HepG2 (cell line): ENCODE data around the gene SYCE1L. TPM values are rescaled to one million over a fixed set of nuclear protein-coding genes. Genes with fewer than 3 reads are reported as not detected.

Experiments
- ATAC-seq: fragments of 200-7000 bp; cut with Tn5 transposase; 3 replicates; pipeline ENCODE4 v1.9.1; 2020; ENCODE audit warnings: mild to moderate bottlenecking, moderate library complexity
- Bru-seq: library from RNA; stranded (reverse); fragments of 400-500 nt; gene quantifications from one replicate; lab custom pipeline; 2021; lab: Mats Ljungman, UMichigan
- BruChase-seq, 2 experiments: library from RNA; stranded (reverse); fragments of 400-500 nt; gene quantifications; one replicate each; lab custom pipeline; 2021; lab: Mats Ljungman, UMichigan
- BruUV-seq: library from RNA; stranded (reverse); fragments of 400-500 nt; replicated peaks from 2 replicates; lab custom pipeline; 2021; lab: Mats Ljungman, UMichigan
- CTCF ChIA-PET: fragments of 300-600 bp; formaldehyde crosslinking; extraction: SDS; loops from one replicate; lab custom pipeline; 2021; ENCODE audit warnings: low total read pairs, inconsistent platforms, low intra/inter-chr PET ratio; lab: Yijun Ruan, JAX
- POLR2A ChIA-PET: fragments of 350-600 bp; sonication (Branson Sonifier 250); formaldehyde crosslinking; loops from one replicate; lab custom pipeline; 2020; ENCODE audit warnings: antibody characterized with exemption, inconsistent platforms; lab: Yijun Ruan, JAX
- DNase-seq: peaks from one replicate; pipeline ENCODE4 v3.0.0-alpha.2; 2015; ENCODE audit warnings: low spot score
- FAIRE-seq: peaks from 3 replicates; lab custom pipeline; 2011; peaks lifted over from hg19 to GRCh38; lab: Jason Lieb, UNC
- H2AFZ ChIP-seq: one replicate; pipeline ENCODE4 v1.6.1; 2011; ENCODE audit warnings: low read length, inconsistent platforms
- H3K27ac ChIP-seq: fragments of 300-600 bp; 3 replicates; pipeline ENCODE4 v1.8.0; 2011; ENCODE audit warnings: mixed run types, mild to moderate bottlenecking, mixed read lengths, low read length, inconsistent platforms; ENCODE audit not compliant: insufficient read depth; ENCODE audit errors: extremely low read length
- H3K27me3 ChIP-seq, 2 experiments: fragments of 200-600 bp in 1 of 2; 2 replicates in 1 of 2; 3 replicates in 1 of 2; pipeline versions ENCODE4 v1.6.0 to v1.8.0; 2011; ENCODE audit warnings: low read length in 2 of 2, mild to moderate bottlenecking in 2 of 2, moderate library complexity in 2 of 2, inconsistent platforms in 1 of 2; ENCODE audit not compliant: insufficient read depth in 2 of 2, control insufficient read depth in 1 of 2
- H3K36me3 ChIP-seq, 2 experiments: fragments of 200-600 bp in 1 of 2; replicated peaks in 1 of 2; 2 replicates in 1 of 2; 3 replicates in 1 of 2; pipeline versions ENCODE4 v1.5.1 to v1.8.0; 2011; ENCODE audit warnings: low read length in 2 of 2, inconsistent platforms in 1 of 2; ENCODE audit not compliant: insufficient read depth in 2 of 2, control insufficient read depth in 1 of 2
- H3K4me1 ChIP-seq: 2 replicates; pipeline ENCODE4 v1.5.1; 2012; ENCODE audit warnings: low read length, inconsistent platforms; ENCODE audit not compliant: insufficient read depth
- H3K4me2 ChIP-seq: 2 replicates; pipeline ENCODE4 v1.6.0; 2011; ENCODE audit warnings: low read depth, low read length, inconsistent platforms
- H3K4me3 ChIP-seq, 3 experiments: fragments of 200-600 bp in 1 of 3; sonication (generic), shearing (Covaris generic) in 1 of 3; replicated peaks in 1 of 3; 2 replicates each; pipeline ENCODE4 v1.5.1; 2011 to 2016; ENCODE audit warnings: low read length in 3 of 3, inconsistent platforms in 2 of 3, low read depth in 2 of 3, mild to moderate bottlenecking in 2 of 3, control low read depth in 1 of 3, mixed read lengths in 1 of 3; ENCODE audit not compliant: insufficient read depth in 1 of 3
- H3K79me2 ChIP-seq: one replicate; pipeline ENCODE4 v1.6.1; 2011; ENCODE audit warnings: low read length, inconsistent platforms; ENCODE audit not compliant: insufficient read depth
- H3K9ac ChIP-seq: 2 replicates; pipeline ENCODE4 v1.6.0; 2011; ENCODE audit warnings: mild to moderate bottlenecking, low read depth, low read length, inconsistent platforms; ENCODE audit not compliant: insufficient read depth
- H3K9me3 ChIP-seq: 2 replicates; pipeline ENCODE4 v1.5.1; 2012; ENCODE audit warnings: mild to moderate bottlenecking, low read length
- H4K20me1 ChIP-seq: 2 replicates; pipeline ENCODE4 v1.6.0; 2011; ENCODE audit warnings: inconsistent platforms, mild to moderate bottlenecking, low read length, moderate library complexity; ENCODE audit not compliant: insufficient read depth
- AGO2 ChIP-seq: fragments of 200-400 bp; formaldehyde crosslinking; optimal IDR thresholded peaks from 2 replicates; pipeline ENCODE3; 2017; ENCODE audit warnings: mild to moderate bottlenecking, low read depth, low read length, moderate library complexity
- FOXA1 ChIP-seq, 2 experiments: fragments of 450-650 bp in 1 of 2; sonication (generic) in 1 of 2; formaldehyde crosslinking in 1 of 2; IDR thresholded peaks; 2 replicates each; pipeline versions ENCODE4 v1.4.0 to v1.6.1; 2016 to 2020; ENCODE audit warnings: missing genetic modification reagents in 1 of 2
- GABPB1 ChIP-seq: IDR thresholded peaks from 2 replicates; pipeline ENCODE4 v1.6.1; 2016; ENCODE audit warnings: mild to moderate bottlenecking, missing genetic modification reagents, moderate library complexity, missing compliant biosample characterization
- KLF13 ChIP-seq: sonication (generic); formaldehyde crosslinking; IDR thresholded peaks from 2 replicates; pipeline ENCODE4 v1.4.0; 2020; ENCODE audit warnings: mild to moderate bottlenecking, missing genetic modification reagents
- SP5 ChIP-seq: IDR thresholded peaks from 2 replicates; pipeline ENCODE4 v1.6.1; 2016; ENCODE audit warnings: low read depth, borderline replicate concordance
- WGBS: methylation state at CpG from one replicate; pipeline ENCODE4 v1.1.6; 2017; ENCODE audit warnings: low lambda C conversion rate; 5-methylcytosine and 5-hydroxymethylcytosine counted together
- in situ Hi-C: cut with HindIII; loops from 2 replicates; pipeline ENCODE4 v1.10.0; 2017; ENCODE audit warnings: low pct_unique_long_range_greater_than_20kb; ENCODE audit not compliant: extremely low pct_ligation_motif_present
- intact Hi-C: fragments of 100-400 bp; cut with micrococcal nuclease; formaldehyde crosslinking; loops from one replicate; pipeline ENCODE4 v1.10.0; 2022; ENCODE audit not compliant: unreplicated experiment
- long read RNA-seq, 2 experiments: library from RNA in 1 of 2; library from polyadenylated mRNA in 1 of 2; stranded (forward) in 1 of 2; unstranded in 1 of 2; transcript quantifications; one replicate each; pipeline ENCODE4 v2.0.0, GENCODE V29; 2019 to 2022
- polyA minus RNA-seq, 3 experiments: library from RNA; depleted of rRNA, polyadenylated mRNA; stranded (reverse); fragments of >200 nt; gene quantifications; 2 replicates each; pipeline ENCODE4 v1.2.3, GENCODE V29; 2011; ENCODE audit warnings: low replicate concordance in 1 of 3
- polyA plus RNA-seq, 8 experiments: library from polyadenylated mRNA; depleted of rRNA in 3 of 8; stranded (reverse) in 7 of 8; unstranded in 1 of 8; fragments of >200 nt; fragmentation: Illumina TruSeq in 4 of 8; extraction: Trizol in 4 of 8; gene quantifications; 2 replicates each; pipeline versions ENCODE4 v1.2.1 to v1.2.3, GENCODE V29; 2011 to 2016; ENCODE audit warnings: low read depth in 4 of 8, missing spikeins in 1 of 8, mixed read lengths in 1 of 8; ENCODE audit not compliant: insufficient read depth in 1 of 8
- total RNA-seq, 5 experiments: library from RNA; depleted of rRNA; stranded (reverse); fragments of >200 nt; fragmentation: Illumina TruSeq; extraction: Trizol; gene quantifications; 2 replicates each; pipeline ENCODE4 v1.2.3, GENCODE V29; 2016; ENCODE audit warnings: low read depth in 1 of 5
- TF ChIP-seq, protein P1 (sequence below), 2 experiments: sonication (generic) in 1 of 2; formaldehyde crosslinking in 1 of 2; IDR thresholded peaks; 2 replicates each; pipeline versions ENCODE4 v1.6.1 to v1.9.0; 2014 to 2022; ENCODE audit warnings: antibody characterized with exemption in 1 of 2, borderline replicate concordance in 1 of 2, inconsistent platforms in 1 of 2, low read depth in 1 of 2, missing genetic modification reagents in 1 of 2

The SYCE1L gene, protein sequence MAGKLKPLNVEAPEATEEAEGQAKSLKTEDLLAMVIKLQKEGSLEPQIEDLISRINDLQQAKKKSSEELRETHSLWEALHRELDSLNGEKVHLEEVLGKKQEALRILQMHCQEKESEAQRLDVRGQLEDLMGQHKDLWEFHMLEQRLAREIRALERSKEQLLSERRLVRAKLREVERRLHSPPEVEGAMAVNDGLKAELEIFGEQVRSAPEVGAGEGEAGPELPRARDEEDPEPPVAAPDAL
- total RNA-seq (2016; rRNA removed; fragmentation: Illumina TruSeq; extraction: Trizol) (0.22 TPM in 1 of 2 replicates, not detected in the other), polyA plus RNA-seq (2011; rRNA removed) (0.16 TPM in 1 of 2 replicates, not detected in the other), polyA minus RNA-seq (2011; rRNA and poly(A)+ RNA removed; ENCODE audit: low replicate concordance) (not detected in 2 replicates), Bru-seq, nascent RNA (percentile 48 among the genes with signal in this experiment), BruChase-seq, experiment 1, labeled RNA remaining after a 6-hour chase (percentile 33 among the genes with signal in this experiment), BruChase-seq, experiment 2, labeled RNA remaining after a 2-hour chase (percentile 47 among the genes with signal in this experiment)
- total RNA-seq (2016; cell fraction: cytosol; rRNA removed; fragmentation: Illumina TruSeq; extraction: Trizol; ENCODE audit: low read depth) = not detected in 2 replicates
- total RNA-seq (2016; cell fraction: insoluble cytoplasmic fraction; rRNA removed; fragmentation: Illumina TruSeq; extraction: Trizol) = not detected in 2 replicates
- total RNA-seq (2016; cell fraction: membrane; rRNA removed; fragmentation: Illumina TruSeq; extraction: Trizol) = 3.0 TPM in 1 of 2 replicates, not detected in the other
- total RNA-seq (2016; cell fraction: nucleus; rRNA removed; fragmentation: Illumina TruSeq; extraction: Trizol) = 0.63 TPM in 1 of 2 replicates, not detected in the other
- not detected in 2 replicates for polyA plus RNA-seq (2011; cell fraction: cytosol; rRNA removed)
- 0.61 and 0.74 TPM in 2 replicates for polyA plus RNA-seq (2011; cell fraction: nucleus; rRNA removed)
- 0.17 TPM in 1 of 2 replicates, not detected in the other for polyA plus RNA-seq (2012)
- polyA plus RNA-seq (2016; cell fraction: cytosol; fragmentation: Illumina TruSeq; extraction: Trizol; ENCODE audit: low read depth) = 0.26 TPM in 1 of 2 replicates, not detected in the other
- not detected in 2 replicates for polyA plus RNA-seq (2016; cell fraction: insoluble cytoplasmic fraction; fragmentation: Illumina TruSeq; extraction: Trizol; ENCODE audit: low read depth)
- polyA plus RNA-seq (2016; cell fraction: membrane; fragmentation: Illumina TruSeq; extraction: Trizol; ENCODE audit: low read depth) = not detected in 2 replicates
- 0.82 and 1.3 TPM in 2 replicates for polyA plus RNA-seq (2016; cell fraction: nucleus; fragmentation: Illumina TruSeq; extraction: Trizol; ENCODE audit: insufficient read depth, low read depth)
- polyA minus RNA-seq (2011; cell fraction: cytosol; rRNA and poly(A)+ RNA removed) = not detected in 2 replicates
- not detected in 2 replicates for polyA minus RNA-seq (2011; cell fraction: nucleus; rRNA and poly(A)+ RNA removed)
- long read RNA-seq, experiment 1, partial matches to known transcripts = 2 of 5 reads
- long read RNA-seq, experiment 1, other reads (novel, unspliced or antisense) = 3 of 5 reads
- long read RNA-seq, experiment 2, partial matches to known transcripts = 0 of 17 reads
- long read RNA-seq, experiment 2, other reads (novel, unspliced or antisense) = 17 of 17 reads

DNA sequence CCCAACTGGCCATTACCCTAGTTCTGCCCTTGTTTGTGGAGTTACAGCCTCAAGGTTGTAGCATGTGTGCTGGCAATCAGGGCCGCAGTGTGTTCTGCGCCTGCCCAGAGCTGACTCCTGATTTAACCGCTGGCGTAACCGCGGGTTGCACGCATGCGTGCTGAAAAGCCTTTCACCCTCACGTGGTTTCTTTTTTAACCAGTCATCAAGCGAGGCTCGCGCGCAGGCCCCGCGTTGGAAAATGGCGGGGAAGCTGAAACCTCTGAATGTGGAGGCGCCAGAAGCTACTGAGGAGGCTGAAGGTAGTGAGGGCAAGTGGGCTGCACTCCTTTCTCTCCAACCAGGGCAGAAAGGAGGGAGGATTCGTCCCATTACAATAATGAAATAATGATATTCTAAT is at the start of gene SYCE1L:
SYCE1L (plus strand) TSS at position 198 of the 400 bp plus-strand sequence; CDS start at position 242, 44 bp downstream.
- intact Hi-C loops (loop anchor here (10.0 kb wide), 1 partner anchor 1536 kb away; no protein-coding TSS in a partner anchor), in situ Hi-C loops (no loop called here)
- no peaks in the 10 kb centered on the region for H3K4me1 ChIP-seq
- no peaks in the 10 kb centered on the region for H3K79me2 ChIP-seq
- no peaks in the 10 kb centered on the region for H3K27me3 ChIP-seq
- 97% methylated on average over 18 of the region's 18 CpGs for WGBS
- POLR2A ChIA-PET = no interaction called here
- no peak within 1 kb of the TSS for H3K9ac ChIP-seq
- no TSS peak for BruUV-seq
- TF ChIP-seq GABPB1 (no peak), KLF13 (CRISPR knock-in tag) (no peak), FOXA1 (IDR thresholded peaks at IDR 0.05) (no peak), FOXA1 (CRISPR knock-in tag; IDR thresholded peaks at IDR 0.05) (no peak), AGO2 (peak; percentile 31), SP5 (CRISPR knock-in tag) (no peak)
- TF ChIP-seq, protein P1, sequence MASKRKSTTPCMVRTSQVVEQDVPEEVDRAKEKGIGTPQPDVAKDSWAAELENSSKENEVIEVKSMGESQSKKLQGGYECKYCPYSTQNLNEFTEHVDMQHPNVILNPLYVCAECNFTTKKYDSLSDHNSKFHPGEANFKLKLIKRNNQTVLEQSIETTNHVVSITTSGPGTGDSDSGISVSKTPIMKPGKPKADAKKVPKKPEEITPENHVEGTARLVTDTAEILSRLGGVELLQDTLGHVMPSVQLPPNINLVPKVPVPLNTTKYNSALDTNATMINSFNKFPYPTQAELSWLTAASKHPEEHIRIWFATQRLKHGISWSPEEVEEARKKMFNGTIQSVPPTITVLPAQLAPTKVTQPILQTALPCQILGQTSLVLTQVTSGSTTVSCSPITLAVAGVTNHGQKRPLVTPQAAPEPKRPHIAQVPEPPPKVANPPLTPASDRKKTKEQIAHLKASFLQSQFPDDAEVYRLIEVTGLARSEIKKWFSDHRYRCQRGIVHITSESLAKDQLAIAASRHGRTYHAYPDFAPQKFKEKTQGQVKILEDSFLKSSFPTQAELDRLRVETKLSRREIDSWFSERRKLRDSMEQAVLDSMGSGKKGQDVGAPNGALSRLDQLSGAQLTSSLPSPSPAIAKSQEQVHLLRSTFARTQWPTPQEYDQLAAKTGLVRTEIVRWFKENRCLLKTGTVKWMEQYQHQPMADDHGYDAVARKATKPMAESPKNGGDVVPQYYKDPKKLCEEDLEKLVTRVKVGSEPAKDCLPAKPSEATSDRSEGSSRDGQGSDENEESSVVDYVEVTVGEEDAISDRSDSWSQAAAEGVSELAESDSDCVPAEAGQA (IDR thresholded peaks at IDR 0.05; ENCODE audit: low read depth) = no peak
- TF ChIP-seq, protein P1 (CRISPR knock-in tag; IDR thresholded peaks at IDR 0.05; ENCODE audit: borderline replicate concordance) = no peak
- FAIRE-seq (no peak), ATAC-seq (no peak), DNase-seq (no peak)
- no peaks in the 10 kb centered on the region for H4K20me1 ChIP-seq
- no peaks in the 10 kb centered on the region for H3K9me3 ChIP-seq
- no peak within 1 kb of the TSS for H2AFZ ChIP-seq
- H3K36me3 ChIP-seq = peaks cover 17 to 45% of the 10 kb centered on the region in 2 experiments
- H3K4me3 ChIP-seq = no peak within 1 kb of the TSS
- H3K4me2 ChIP-seq = no peak within 1 kb of the TSS
- CTCF ChIA-PET = no interaction called here
- H3K27ac ChIP-seq = no peak within 1 kb of the TSS
